ENCODE results near the gene SYMPK.

SYMPK gene

DNA sequence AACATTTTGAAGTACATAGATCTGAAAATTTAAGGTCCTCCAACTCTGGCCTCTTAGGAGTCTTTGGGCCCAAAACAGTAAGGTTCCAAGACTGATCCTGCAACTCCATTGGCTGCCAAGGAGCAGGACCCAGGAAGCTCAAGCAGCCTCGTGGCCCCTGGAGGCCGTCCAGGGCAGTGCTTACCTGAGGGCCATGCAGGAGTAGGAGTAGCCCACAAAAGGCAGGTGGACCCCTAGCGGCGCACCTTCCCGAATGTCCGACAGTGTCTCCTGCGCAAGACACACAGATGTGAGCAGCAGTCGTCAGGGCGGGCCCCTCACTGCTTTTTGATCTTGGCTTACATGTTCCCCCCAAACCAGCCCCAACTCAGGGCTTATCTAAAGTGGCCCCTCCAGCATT lies 88.2 kb downstream of the SYMPK start:
- Histone ChIP-seq H3K27ac (no peak overlapping the region), H3K4me1 (ENCODE audit: control insufficient read depth in 1 of 2, insufficient read depth in 1 of 2, low read depth in 1 of 2, low read length in 1 of 2) (peaks cover 16 to 21% of the 10 kb centered on the region in 2 experiments), H3K36me3 (no peaks in the 10 kb centered on the region), H3K27me3 (peaks cover 99% of the 10 kb centered on the region), H3K4me3 (ENCODE audit: low read depth in 1 of 2, low read length in 1 of 2) (no peak overlapping the region), H3K9me3 (no peaks in the 10 kb centered on the region)
- TF ChIP-seq, protein P1, sequence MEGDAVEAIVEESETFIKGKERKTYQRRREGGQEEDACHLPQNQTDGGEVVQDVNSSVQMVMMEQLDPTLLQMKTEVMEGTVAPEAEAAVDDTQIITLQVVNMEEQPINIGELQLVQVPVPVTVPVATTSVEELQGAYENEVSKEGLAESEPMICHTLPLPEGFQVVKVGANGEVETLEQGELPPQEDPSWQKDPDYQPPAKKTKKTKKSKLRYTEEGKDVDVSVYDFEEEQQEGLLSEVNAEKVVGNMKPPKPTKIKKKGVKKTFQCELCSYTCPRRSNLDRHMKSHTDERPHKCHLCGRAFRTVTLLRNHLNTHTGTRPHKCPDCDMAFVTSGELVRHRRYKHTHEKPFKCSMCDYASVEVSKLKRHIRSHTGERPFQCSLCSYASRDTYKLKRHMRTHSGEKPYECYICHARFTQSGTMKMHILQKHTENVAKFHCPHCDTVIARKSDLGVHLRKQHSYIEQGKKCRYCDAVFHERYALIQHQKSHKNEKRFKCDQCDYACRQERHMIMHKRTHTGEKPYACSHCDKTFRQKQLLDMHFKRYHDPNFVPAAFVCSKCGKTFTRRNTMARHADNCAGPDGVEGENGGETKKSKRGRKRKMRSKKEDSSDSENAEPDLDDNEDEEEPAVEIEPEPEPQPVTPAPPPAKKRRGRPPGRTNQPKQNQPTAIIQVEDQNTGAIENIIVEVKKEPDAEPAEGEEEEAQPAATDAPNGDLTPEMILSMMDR (IDR thresholded peaks at IDR 0.05), result no peak

DNA sequence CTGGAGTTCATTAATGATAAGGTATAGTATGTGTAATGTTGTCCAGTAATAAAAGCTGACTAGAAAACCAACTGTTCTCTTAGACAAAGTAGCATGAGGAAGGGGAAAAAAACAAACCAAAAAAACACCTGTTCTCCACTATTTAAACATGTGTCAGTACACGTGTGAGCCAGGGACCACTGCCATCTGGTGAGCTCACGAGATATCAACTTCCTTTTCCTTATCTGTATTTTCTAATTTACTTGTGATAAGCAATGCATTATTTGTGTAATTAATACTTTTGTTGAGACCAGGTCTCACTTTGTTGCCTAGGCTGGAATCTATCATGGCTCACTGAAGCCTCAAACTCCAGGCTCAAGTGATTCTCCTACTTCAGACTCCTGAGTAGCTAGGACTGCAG lies 89.6 kb downstream of the SYMPK start:
- Histone ChIP-seq H3K4me3 (ENCODE audit: low read depth in 1 of 2, low read length in 1 of 2) (no peak overlapping the region), H3K27me3 (peaks cover 99% of the 10 kb centered on the region), H3K36me3 (no peaks in the 10 kb centered on the region)

DNA sequence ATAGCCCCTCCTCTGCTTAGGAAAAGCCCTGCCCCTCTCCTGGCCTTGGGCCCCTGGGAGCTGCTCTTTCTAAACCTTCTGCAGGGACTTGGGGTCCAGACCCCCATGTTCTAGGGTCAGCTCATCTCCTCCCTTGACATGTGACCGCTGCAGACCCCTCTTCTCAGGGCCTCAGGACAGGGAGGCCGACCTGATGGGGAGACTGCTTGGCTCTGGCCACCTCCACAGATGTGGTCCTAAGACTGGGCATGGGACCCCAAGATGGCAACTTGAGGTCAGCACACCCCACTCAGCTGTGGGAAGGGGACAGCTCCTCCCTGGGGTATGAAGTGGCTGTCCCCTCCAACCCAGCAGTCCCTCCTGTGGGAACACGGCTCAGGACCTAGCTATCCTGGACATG lies 90.0 kb downstream of the SYMPK start:
- Histone ChIP-seq H3K9me3 (no peaks in the 10 kb centered on the region), H3K4me3 (ENCODE audit: low read depth in 1 of 2, low read length in 1 of 2) (no peak overlapping the region), H3K27ac (no peak overlapping the region), H3K36me3 (no peaks in the 10 kb centered on the region), H3K4me1 (ENCODE audit: control insufficient read depth in 1 of 2, insufficient read depth in 1 of 2, low read depth in 1 of 2, low read length in 1 of 2) (peaks cover 26 to 30% of the 10 kb centered on the region in 2 experiments), H3K27me3 (peaks cover 99% of the 10 kb centered on the region)
- TF ChIP-seq, protein P1 (IDR thresholded peaks at IDR 0.05), result no peak

More for the DNA sequence above, 89.6 kb downstream of the SYMPK start:
- Histone ChIP-seq H3K9me3 (no peaks in the 10 kb centered on the region), H3K27ac (no peak overlapping the region), H3K4me1 (ENCODE audit: control insufficient read depth in 1 of 2, insufficient read depth in 1 of 2, low read depth in 1 of 2, low read length in 1 of 2) (peaks cover 21 to 25% of the 10 kb centered on the region in 2 experiments)
- TF ChIP-seq, protein P1 (IDR thresholded peaks at IDR 0.05), result no peak

DNA sequence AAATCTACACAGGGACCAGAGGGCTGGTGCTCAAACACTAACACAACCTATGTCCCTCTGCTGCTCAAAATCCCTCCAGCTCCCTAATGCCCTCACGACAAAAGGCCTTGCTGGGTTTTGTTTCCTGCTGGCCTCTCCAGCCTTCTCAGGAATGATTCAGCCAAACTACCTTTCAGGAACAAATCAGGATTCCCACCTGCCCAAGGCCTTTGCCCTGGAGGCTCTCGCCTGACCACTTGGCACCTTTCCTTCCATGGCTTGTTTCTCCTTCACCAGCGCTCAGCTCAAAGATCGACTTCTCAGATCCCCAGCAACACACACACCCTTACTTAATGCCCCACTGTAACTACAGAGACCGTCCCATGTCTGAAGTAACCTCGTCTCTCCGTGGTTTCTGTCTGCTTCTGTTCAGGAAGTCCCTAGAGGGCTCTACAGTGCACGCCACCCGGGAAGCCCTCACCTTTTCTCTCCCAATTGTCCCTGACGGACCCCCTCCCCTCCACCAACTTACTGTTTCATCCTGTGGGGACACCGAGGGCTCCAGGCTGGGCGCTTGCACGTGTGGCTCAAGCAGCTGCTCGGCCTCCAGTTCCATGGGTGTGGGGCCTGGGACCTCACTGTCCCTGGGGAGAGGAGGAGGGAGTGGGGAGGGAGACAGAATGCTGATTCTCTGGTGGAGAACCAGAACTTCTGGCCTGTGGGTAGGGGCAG lies 90.7 kb downstream of the SYMPK start:
- Histone ChIP-seq H3K36me3 (no peaks in the 10 kb centered on the region), H3K4me3 (ENCODE audit: low read depth in 1 of 2, low read length in 1 of 2) (no peak overlapping the region), H3K27ac (no peak overlapping the region), H3K27me3 (peaks cover 99% of the 10 kb centered on the region), H3K4me1 (ENCODE audit: control insufficient read depth in 1 of 2, insufficient read depth in 1 of 2, low read depth in 1 of 2, low read length in 1 of 2) (peaks cover 29 to 34% of the 10 kb centered on the region in 2 experiments), H3K9me3 (no peaks in the 10 kb centered on the region)
- TF ChIP-seq, protein P1 (IDR thresholded peaks at IDR 0.05), result no peak

DNA sequence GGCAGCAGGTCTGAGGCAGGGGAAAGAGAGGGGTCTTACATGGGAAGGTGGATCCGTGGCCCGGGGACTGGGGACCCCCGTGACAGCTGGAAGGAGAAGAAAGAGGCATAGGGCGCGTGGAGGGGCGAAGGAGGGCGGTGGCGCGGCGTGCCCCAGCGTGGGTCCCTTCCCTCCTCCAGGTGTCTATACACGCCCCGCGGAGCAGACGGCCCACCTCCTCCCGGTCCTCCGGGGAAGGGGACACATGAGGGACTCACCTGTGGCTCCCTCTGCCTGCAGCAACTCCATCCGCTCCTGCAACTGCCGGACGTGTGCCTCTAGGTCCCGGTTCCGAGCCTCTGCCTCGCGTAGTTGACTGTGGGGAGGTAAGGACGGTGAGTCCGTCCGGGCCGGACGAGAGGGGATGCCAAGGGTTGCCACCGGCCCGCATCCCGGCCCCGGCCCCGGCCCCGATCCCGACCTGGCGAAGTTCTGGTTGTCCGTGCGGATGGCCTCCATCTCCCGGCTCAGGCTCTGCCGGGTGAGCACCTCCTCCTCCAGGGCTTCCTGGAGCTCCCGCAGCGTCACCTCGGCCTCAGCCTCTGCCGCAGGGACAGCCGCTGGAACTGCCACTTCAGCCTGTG lies 91.5 kb downstream of the SYMPK start:
- Histone ChIP-seq H3K4me1 (ENCODE audit: control insufficient read depth in 1 of 2, insufficient read depth in 1 of 2, low read depth in 1 of 2, low read length in 1 of 2) (peaks cover 29 to 34% of the 10 kb centered on the region in 2 experiments), H3K36me3 (no peaks in the 10 kb centered on the region), H3K4me3 (ENCODE audit: low read depth in 1 of 2, low read length in 1 of 2) (no peak overlapping the region), H3K27ac (no peak overlapping the region), H3K27me3 (peaks cover 99% of the 10 kb centered on the region), H3K9me3 (no peaks in the 10 kb centered on the region)
- TF ChIP-seq, protein P1 (IDR thresholded peaks at IDR 0.05), result no peak

Data from neutrophil (primary cell).